ENCODE measurements around the gene GNB1. TPM values are rescaled to one million over a fixed set of nuclear protein-coding genes. Genes with fewer than 3 reads are reported as not detected.

Gene GNB1
- total RNA-seq, 6 donors from 2014 or later = 126 to 386 (median 173) TPM

DNA sequence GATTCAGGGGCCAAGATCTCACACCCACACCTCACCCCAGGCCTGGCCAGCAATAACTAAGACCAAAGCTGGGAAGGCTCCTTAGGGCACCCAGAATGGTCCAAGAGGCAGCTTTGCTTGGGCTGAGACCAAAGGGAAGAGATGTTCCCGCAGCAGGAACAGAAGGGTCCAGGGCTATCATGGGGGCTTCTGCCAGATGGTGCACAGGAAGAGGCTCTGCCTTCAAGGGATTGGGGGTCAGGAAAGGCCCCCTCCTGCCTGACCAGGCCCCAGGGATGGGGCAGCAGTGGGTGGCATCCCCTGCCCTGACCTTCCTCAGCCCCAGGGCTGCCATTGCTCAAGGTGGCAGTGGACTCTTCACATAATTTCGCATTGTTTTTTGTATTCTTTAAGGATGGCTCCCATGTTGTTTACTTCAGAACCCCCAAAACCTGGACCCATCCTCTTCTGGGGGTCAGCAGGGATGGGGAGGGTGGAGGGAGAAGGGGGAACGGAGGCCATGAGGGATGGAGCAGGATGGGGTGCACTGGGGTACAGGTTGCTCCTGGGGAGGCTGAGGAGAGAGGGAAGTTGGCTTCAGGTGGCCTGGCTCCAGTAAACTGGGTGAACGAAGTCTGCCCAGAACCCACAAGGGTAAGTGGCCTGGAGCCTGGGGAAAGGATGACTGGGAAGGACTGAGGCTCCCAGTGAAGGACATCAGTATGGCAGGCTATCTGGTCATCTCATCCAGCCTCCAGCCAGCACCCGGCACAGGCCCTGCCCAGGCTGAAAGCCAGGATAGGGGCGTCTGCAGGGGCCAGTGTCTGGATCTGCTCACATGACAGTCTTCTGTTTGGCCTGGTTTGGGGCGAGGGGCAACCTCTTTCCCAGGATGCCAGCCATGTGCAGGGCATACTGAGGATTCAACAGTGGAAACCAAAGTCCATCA lies 110.0 kb downstream of the GNB1 start:
- peaks cover 10 to 15% (median 13%) of the 10 kb centered on the region in 4 donors for H3K36me3 ChIP-seq
- no peak for DNase-seq
- ATAC-seq (ENCODE audit: low FRiP score in 2 of 2) = no peak
- H3K4me1 ChIP-seq = peaks cover 63 to 77% (median 72%) of the 10 kb centered on the region in 4 donors
- no peaks in the 10 kb centered on the region for H3K27me3 ChIP-seq
- no peak overlapping the region for H3K4me3 ChIP-seq
- WGBS, 2 donors = 62 to 71% methylated on average over 5 to 7 of the region's 7 CpGs
- H3K9me3 ChIP-seq = no peaks in the 10 kb centered on the region
- TF ChIP-seq, protein P1, sequence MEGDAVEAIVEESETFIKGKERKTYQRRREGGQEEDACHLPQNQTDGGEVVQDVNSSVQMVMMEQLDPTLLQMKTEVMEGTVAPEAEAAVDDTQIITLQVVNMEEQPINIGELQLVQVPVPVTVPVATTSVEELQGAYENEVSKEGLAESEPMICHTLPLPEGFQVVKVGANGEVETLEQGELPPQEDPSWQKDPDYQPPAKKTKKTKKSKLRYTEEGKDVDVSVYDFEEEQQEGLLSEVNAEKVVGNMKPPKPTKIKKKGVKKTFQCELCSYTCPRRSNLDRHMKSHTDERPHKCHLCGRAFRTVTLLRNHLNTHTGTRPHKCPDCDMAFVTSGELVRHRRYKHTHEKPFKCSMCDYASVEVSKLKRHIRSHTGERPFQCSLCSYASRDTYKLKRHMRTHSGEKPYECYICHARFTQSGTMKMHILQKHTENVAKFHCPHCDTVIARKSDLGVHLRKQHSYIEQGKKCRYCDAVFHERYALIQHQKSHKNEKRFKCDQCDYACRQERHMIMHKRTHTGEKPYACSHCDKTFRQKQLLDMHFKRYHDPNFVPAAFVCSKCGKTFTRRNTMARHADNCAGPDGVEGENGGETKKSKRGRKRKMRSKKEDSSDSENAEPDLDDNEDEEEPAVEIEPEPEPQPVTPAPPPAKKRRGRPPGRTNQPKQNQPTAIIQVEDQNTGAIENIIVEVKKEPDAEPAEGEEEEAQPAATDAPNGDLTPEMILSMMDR (IDR thresholded peaks at IDR 0.05) = no peak
- TF ChIP-seq POLR2A (IDR thresholded peaks at IDR 0.05) = no peak
- TF ChIP-seq POLR2AphosphoS5 (IDR thresholded peaks at IDR 0.05) = no peak
- no peak for TF ChIP-seq EP300 (IDR thresholded peaks at IDR 0.05)
- H3K27ac ChIP-seq = peak overlapping the region; percentile 90 to 97 (median 94)

DNA sequence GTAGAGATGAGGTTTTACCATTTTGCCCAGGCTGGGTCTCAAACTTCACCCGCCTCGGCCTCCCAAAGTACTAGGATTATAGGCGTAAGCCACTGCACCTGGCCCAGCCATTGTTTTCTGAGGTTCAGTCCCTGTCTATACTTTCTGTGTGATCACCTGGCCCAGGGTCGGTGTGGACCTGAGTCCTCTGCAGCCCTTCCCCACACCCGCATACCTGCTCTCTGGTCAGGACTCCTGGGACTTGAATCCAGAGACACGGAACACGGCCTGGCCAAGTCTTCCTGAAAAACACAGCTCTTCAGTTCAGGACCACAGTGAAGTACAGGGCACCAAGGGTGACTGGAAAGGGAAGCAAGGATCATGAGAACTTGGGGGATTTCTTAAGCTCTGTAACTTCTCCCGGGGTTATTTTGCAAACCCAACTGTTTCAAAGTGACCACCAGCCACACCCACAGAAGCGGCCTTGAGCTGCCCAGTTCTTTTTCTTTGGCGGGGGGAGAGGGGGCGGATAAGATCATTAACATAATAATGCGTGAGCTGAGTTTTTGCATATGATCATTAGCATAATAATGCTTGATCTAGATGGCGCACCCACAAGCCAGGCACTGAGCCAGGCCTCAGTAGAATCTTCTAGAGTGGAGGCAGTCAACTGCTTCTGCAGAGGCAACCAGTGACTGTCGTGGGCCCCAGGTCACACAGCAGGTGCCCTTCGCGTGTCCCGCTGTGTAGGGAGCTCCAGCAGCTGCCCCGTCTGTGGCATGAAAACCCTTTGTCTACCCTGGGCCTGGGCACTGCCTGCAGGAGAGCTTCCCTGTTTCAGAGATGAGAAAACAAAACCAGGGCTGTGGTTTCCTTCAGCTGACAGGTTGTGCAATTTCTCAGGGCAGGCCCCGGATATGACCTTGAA lies 110.9 kb downstream of the GNB1 start:
- Histone ChIP-seq H3K9me3 (no peaks in the 10 kb centered on the region), H3K4me3 (peak overlapping the region in 3 of 4 donors; percentile 5 to 99 (median 91)), H3K27me3 (no peaks in the 10 kb centered on the region), H3K36me3 (peaks cover 2 to 5% (median 3%) of the 10 kb centered on the region in 4 donors), H3K27ac (peak overlapping the region; percentile 90 to 97 (median 94)), H3K4me1 (peaks cover 72 to 86% (median 80%) of the 10 kb centered on the region in 4 donors)
- ATAC-seq (ENCODE audit: low FRiP score in 2 of 2) = peak; percentile 16 to 46
- peak; percentile 66 to 90 for DNase-seq
- TF ChIP-seq, protein P1 (IDR thresholded peaks at IDR 0.05) = no peak
- no peak for TF ChIP-seq EP300 (IDR thresholded peaks at IDR 0.05)
- TF ChIP-seq POLR2A (IDR thresholded peaks at IDR 0.05) = peak in 1 of 4 donors; percentile 46
- TF ChIP-seq POLR2AphosphoS5 (IDR thresholded peaks at IDR 0.05) = peak; percentile 58 to 67
- 40 to 59% methylated on average over 18 to 19 of the region's 19 CpGs for WGBS, 2 donors

DNA sequence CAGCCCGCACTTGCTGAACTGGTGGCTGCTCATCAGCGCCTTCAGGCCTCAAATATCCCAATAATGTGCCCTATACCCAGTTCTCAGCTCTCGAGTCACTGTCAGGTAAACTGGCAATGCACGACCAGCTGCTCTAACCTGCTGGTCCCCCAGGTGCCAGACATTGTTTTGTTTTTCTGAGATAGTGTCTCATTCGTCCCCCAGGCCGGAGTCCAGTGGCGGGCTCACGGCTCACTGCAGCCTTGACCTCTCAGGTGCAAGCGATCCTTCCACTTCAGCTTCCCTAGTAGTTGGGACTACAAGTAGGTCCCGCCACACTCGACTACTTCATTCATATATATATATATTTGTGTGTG lies 111.6 kb downstream of the GNB1 start:
- 65% methylated on average over 10 of the region's 11 CpGs for WGBS, 2 donors
- Histone ChIP-seq H3K4me3 (peak overlapping the region; percentile 35 to 99 (median 94)), H3K36me3 (no peaks in the 10 kb centered on the region), H3K27ac (peak overlapping the region; percentile 90 to 97 (median 94)), H3K9me3 (no peaks in the 10 kb centered on the region), H3K4me1 (peaks cover 78 to 93% (median 86%) of the 10 kb centered on the region in 4 donors), H3K27me3 (no peaks in the 10 kb centered on the region)
- ATAC-seq (ENCODE audit: low FRiP score in 2 of 2) = no peak
- TF ChIP-seq, protein P1 (IDR thresholded peaks at IDR 0.05) = no peak
- TF ChIP-seq POLR2A (IDR thresholded peaks at IDR 0.05) (no peak), POLR2AphosphoS5 (IDR thresholded peaks at IDR 0.05) (no peak), EP300 (IDR thresholded peaks at IDR 0.05) (no peak)
- DNase-seq = no peak

DNA sequence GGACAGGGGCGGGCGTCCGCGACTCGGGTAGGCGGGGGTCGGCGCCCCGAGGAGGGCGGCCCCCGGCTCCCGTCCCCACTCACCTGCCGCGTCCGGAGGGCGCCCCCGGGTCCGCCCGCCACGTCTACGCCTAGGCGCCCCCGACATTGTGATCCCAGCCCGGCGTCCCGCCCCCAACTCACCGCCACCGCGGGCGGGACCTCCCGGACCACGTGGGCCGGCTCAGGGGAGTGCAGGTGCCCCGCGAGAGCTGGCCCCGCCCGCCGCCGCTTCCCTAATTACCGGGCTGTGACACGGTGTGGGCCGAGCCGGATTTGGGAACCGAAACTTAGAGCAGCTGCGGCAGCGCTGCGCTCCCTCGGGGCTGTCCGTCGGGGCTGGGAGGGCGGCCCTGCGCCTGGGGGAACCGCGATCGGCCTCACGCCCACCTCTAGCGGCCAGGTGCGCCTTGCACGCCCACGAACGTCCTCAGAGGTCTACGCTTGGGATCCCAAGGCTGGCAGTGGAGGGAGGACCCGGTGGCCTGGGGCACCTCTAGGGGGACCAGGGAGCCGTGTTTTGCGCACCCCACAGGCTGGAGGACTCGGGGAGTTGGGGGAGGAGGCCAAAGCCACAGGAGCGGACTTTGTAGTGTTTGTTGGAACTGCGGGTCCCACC lies 112.1 kb downstream of the GNB1 start:
- WGBS, 2 donors = 2% methylated on average over 9 of the region's 68 CpGs; no CpG with 5 or more reads in 1 of the 2 donors
- Histone ChIP-seq H3K27me3 (no peaks in the 10 kb centered on the region), H3K9me3 (no peaks in the 10 kb centered on the region), H3K4me3 (peak overlapping the region; percentile 35 to 99 (median 94)), H3K4me1 (peaks cover 78 to 96% (median 84%) of the 10 kb centered on the region in 4 donors), H3K27ac (peak overlapping the region; percentile 90 to 97 (median 94)), H3K36me3 (no peaks in the 10 kb centered on the region)
- ATAC-seq (ENCODE audit: low FRiP score in 2 of 2) (peak; percentile 74 to 79), DNase-seq (peak; percentile 96 to 97)
- TF ChIP-seq POLR2AphosphoS5 (IDR thresholded peaks at IDR 0.05) (peak; percentile 55 to 77), POLR2A (IDR thresholded peaks at IDR 0.05) (peak in 2 of 4 donors; percentile 42 to 84), EP300 (IDR thresholded peaks at IDR 0.05) (peak in 1 of 4 donors; percentile 11)
- TF ChIP-seq, protein P1 (IDR thresholded peaks at IDR 0.05) = peak in 3 of 6 experiments; percentile 28 to 56 (median 35)

Data from upper lobe of left lung (tissue), 6 donors.